Activated gamma-delta T cell treated with anti-CD3 and anti-CD28 coated beads, Interleukin-2, amount 50 U/mL, for 16 hours (primary cell): ENCODE data around the gene NEUROD2.

Experiments used
- DNase-seq: peaks from one replicate; pipeline ENCODE4 v3.0.0-alpha.2; 2020; ENCODE audit warnings: low read depth

Gene NEUROD2

DNA sequence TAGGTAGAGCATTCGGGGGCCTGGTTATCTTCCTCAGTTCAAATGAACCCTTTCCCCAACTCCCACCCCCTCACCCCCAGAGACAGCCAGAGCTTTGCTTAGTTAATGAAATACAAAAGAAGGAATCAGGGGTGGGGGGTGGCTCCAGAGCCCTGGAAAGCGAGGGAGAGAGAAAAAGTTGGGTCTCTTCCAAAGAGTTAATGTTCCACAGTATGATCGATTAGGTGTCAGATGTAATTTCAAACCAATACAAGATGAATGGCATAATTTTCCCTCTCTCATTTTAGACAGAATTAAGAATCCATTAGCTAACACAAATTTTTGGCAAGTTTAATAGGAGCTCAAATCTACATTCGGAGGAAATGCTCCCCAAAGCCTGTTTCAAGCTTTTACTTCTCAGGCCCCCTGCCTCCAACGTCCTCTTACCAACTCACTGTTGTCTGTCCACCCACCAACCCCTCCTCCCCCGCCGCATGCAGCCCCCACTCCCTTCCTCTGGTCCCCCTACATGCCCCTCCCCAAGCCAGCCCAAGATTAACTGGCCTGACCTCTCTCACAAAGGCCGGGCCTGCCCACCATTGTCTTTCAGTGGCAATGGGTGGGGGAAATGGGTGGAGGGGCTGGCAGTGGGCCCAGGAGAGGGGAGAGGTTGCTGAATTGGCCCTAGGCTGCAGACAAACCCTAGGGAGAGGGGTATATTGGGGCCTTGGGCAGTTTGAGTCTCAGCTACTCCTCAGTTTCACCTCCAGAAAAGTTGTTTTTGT, 28.2 kb downstream of the NEUROD2 start:
- DNase-seq = no peak

GRCh38 chr17:39578272-39578671, 29.4 kb downstream of the NEUROD2 start:
- DNase-seq = no peak

GRCh38 chr17:39576187-39576586, 31.5 kb downstream of the NEUROD2 start:
- DNase-seq = no peak

- no peak for DNase-seq
Measured at GRCh38 chr17:39573447-39574298, 34.0 kb downstream of the NEUROD2 start.

GRCh38 chr17:39572121-39572520, 35.6 kb downstream of the NEUROD2 start:
- no peak for DNase-seq

- no peak for DNase-seq
Measured at GRCh38 chr17:39569126-39569525, 38.6 kb downstream of the NEUROD2 start.

GRCh38 chr17:39568702-39569101, 39.0 kb downstream of the NEUROD2 start:
- DNase-seq = no peak

GRCh38 chr17:39566094-39566850, 41.4 kb downstream of the NEUROD2 start:
- no peak for DNase-seq

DNA sequence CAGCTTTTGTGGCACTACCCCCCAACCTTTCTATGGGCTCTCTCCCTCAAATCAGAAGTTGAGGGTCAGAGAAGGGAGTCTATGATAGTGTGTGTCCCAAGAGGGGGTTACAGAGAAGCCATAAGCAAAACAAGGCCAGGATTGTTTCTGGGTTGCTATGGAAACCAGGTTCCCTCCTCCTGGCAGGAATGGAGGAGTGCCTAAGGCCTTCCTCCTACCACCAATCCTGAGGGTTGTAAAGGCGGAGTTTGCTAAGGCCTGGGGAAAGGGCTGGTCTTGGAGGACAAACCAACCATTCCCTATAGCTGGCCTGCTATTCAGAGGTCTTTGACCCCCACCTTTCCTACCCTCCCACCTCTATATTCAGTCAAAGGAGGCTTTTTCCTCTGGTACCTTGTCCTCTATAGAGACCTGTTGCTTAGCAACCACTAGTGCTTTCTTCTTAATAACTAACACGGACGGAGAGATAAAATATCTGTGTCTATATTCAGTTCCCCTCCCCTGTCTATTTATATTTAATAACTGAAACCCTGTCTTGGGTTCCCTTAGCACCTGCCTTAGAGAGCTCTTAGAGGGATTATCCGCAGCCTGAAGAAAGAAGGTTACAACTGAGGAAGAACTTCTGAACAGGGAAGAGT, 43.4 kb downstream of the NEUROD2 start:
- no peak for DNase-seq

- no peak for DNase-seq
Measured at GRCh38 chr17:39563476-39563875, 44.2 kb downstream of the NEUROD2 start.

DNA sequence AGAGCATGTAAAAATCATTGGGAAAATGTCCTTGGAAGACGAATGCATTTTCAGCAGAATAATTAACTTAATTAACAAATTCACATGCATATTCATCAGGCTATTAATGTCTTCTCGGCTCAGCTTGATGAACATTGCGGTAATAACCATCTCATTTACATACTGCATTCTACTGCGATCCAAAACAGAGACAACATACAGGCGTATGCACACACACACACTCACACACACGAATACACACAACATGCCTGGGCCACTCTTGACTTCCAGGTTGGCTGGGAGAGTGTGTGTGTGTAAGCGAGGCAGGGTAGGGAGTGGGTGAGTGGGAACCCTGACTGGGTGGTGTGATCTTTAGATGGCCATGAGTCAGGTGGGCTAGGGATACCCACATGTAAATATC, 44.7 kb downstream of the NEUROD2 start:
- no peak for DNase-seq

GRCh38 chr17:39562395-39562794, 45.3 kb downstream of the NEUROD2 start:
- DNase-seq = no peak

- DNase-seq = no peak
Measured at GRCh38 chr17:39556423-39556822, 51.3 kb downstream of the NEUROD2 start.

DNA sequence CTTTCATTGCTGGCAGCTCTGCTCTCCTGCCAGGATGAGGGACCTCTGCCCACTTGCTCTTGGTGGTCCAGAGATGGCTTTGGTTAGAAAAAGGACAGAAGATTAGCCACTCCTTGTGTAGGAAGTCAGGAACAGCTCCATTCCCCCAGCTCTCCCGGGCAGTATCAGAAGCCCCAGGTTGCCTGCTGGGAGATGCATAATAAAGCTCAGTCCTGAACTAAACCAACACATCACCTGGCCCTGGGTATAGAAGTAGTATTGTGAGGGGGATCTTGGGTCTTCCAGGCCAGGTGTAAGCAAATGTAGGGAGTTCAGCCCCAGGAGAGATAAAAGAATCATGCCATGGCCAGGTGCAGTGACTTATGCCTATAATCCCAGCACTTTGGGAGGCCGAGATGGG, 52.4 kb downstream of the NEUROD2 start:
- no peak for DNase-seq
